GM12873 (cell line): ENCODE results near the gene LOXL3.

Experiments used
- CTCF ChIP-seq: IDR thresholded peaks from 2 replicates; pipeline ENCODE4 v1.5.1; 2012; ENCODE audit warnings: low read depth, mild to moderate bottlenecking, moderate library complexity, low read length, control low read depth; ENCODE audit not compliant: insufficient read depth; ENCODE audit errors: missing control alignments

Gene LOXL3

GRCh38 chr2:74495440-74495839, 58.3 kb downstream of the LOXL3 start:
- TF ChIP-seq CTCF, result no peak

GRCh38 chr2:74493546-74493945, 60.2 kb downstream of the LOXL3 start:
- no peak for TF ChIP-seq CTCF

- TF ChIP-seq CTCF, result no peak
Measured at GRCh38 chr2:74491648-74492544, 61.8 kb downstream of the LOXL3 start.

GRCh38 chr2:74489906-74490305, 63.8 kb downstream of the LOXL3 start:
- no peak for TF ChIP-seq CTCF

- TF ChIP-seq CTCF, result no peak
Measured at GRCh38 chr2:74488643-74489481, 64.9 kb downstream of the LOXL3 start.

GRCh38 chr2:74486141-74486540, 67.6 kb downstream of the LOXL3 start:
- no peak for TF ChIP-seq CTCF
